ENCODE measurements around the gene CDK1. TPM values are rescaled to one million over a fixed set of nuclear protein-coding genes. Genes with fewer than 3 reads are reported as not detected.

The CDK1 gene
- total RNA-seq, 1 experiment from 2014 or later = 98.9 TPM

- ChIA-PET POLR2A (no interaction called here), CTCF (no interaction called here)
- no peak for DNase-seq (ENCODE audit: low spot score)
- TF ChIP-seq ETV6 (CRISPR knock-in tag; IDR thresholded peaks at IDR 0.05) (no peak), ZNF425 (CRISPR knock-in tag; conservative IDR thresholded peaks at IDR 0.05) (no peak)
- no peaks in the 10 kb centered on the region for H3K9me3 Mint-ChIP-seq
- no peaks in the 10 kb centered on the region for H3K27me3 Mint-ChIP-seq (ENCODE audit: low read depth)
- H3K4me1 Mint-ChIP-seq = peaks cover 36% of the 10 kb centered on the region
- peak overlapping the region; percentile 77; the same call in 1 of the 2 replicates for H3K27ac Mint-ChIP-seq
- ATAC-seq = no peak
- H3K4me3 Mint-ChIP-seq = peak overlapping the region; percentile 53
- peaks cover 59% of the 10 kb centered on the region for H3K36me3 Mint-ChIP-seq
These were observed 3.4 kb downstream of the CDK1 start for GRCh38 chr10:60781661-60782060.

DNA sequence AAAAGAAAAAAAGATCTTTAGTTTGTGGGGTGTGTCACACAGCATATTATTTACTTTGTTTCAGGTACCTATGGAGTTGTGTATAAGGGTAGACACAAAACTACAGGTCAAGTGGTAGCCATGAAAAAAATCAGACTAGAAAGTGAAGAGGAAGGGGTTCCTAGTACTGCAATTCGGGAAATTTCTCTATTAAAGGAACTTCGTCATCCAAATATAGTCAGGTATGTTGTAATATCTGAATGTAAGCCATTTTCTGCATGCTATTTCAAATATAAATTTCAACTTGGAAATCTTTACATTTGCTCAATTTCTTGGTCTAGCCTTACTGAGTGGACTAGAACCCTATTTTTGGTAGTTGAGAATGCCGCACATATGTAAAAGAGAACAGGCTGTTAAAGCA is 6.4 kb downstream of the CDK1 start:
- peaks cover 30% of the 10 kb centered on the region for H3K4me1 Mint-ChIP-seq
- H3K4me3 Mint-ChIP-seq = peak overlapping the region; percentile 7; the same call in 1 of the 2 replicates
- ATAC-seq = no peak

GRCh38 chr10:60788544-60788943 is 10.3 kb downstream of the CDK1 start:
- H3K4me1 Mint-ChIP-seq = peaks cover 7% of the 10 kb centered on the region; the same call in 1 of the 2 replicates
- no peak overlapping the region for H3K27ac Mint-ChIP-seq
- DNase-seq (ENCODE audit: low spot score) (no peak), ATAC-seq (no peak)
- TF ChIP-seq NFATC4 (CRISPR knock-in tag; IDR thresholded peaks at IDR 0.05) = no peak
- no peak overlapping the region for H3K4me3 Mint-ChIP-seq
- no peaks in the 10 kb centered on the region for H3K27me3 Mint-ChIP-seq (ENCODE audit: low read depth)
- POLR2A ChIA-PET = interaction anchor here (1.4 kb wide), 1 partner anchor 11 kb away, joined by 5 read pairs; the partner anchor contains the start of gene CDK1
- no peaks in the 10 kb centered on the region for H3K9me3 Mint-ChIP-seq
- peaks cover 89% of the 10 kb centered on the region for H3K36me3 Mint-ChIP-seq
- CTCF ChIA-PET = no interaction called here

More for the DNA sequence above, 6.4 kb downstream of the CDK1 start:
- no peak for DNase-seq (ENCODE audit: low spot score)
- no peaks in the 10 kb centered on the region for H3K9me3 Mint-ChIP-seq
- peak overlapping the region; percentile 65 for H3K27ac Mint-ChIP-seq
- H3K36me3 Mint-ChIP-seq = peaks cover 80% of the 10 kb centered on the region
- H3K27me3 Mint-ChIP-seq (ENCODE audit: low read depth) = no peaks in the 10 kb centered on the region
- TF ChIP-seq, protein P1, sequence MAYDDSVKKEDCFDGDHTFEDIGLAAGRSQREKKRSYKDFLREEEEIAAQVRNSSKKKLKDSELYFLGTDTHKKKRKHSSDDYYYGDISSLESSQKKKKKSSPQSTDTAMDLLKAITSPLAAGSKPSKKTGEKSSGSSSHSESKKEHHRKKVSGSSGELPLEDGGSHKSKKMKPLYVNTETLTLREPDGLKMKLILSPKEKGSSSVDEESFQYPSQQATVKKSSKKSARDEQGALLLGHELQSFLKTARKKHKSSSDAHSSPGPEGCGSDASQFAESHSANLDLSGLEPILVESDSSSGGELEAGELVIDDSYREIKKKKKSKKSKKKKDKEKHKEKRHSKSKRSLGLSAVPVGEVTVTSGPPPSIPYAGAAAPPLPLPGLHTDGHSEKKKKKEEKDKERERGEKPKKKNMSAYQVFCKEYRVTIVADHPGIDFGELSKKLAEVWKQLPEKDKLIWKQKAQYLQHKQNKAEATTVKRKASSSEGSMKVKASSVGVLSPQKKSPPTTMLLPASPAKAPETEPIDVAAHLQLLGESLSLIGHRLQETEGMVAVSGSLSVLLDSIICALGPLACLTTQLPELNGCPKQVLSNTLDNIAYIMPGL (CRISPR knock-in tag; IDR thresholded peaks at IDR 0.05) = no peak
- no peak for TF ChIP-seq SMAD3 (CRISPR knock-in tag; IDR thresholded peaks at IDR 0.05; ENCODE audit: borderline replicate concordance)
- no peak for TF ChIP-seq CBFB (CRISPR knock-in tag; IDR thresholded peaks at IDR 0.05; ENCODE audit: low read depth)
- TF ChIP-seq FOXP1 (CRISPR knock-in tag; IDR thresholded peaks at IDR 0.05; ENCODE audit: borderline replicate concordance) = no peak
- no peak for TF ChIP-seq CREB1 (CRISPR knock-in tag; IDR thresholded peaks at IDR 0.05)
- no peak for TF ChIP-seq KAT7 (CRISPR knock-in tag; IDR thresholded peaks at IDR 0.05; ENCODE audit: borderline replicate concordance)
- no peak for TF ChIP-seq JUN (CRISPR knock-in tag; IDR thresholded peaks at IDR 0.05)
- TF ChIP-seq TEAD4 (CRISPR knock-in tag; IDR thresholded peaks at IDR 0.05) = no peak
- TF ChIP-seq, protein P2, sequence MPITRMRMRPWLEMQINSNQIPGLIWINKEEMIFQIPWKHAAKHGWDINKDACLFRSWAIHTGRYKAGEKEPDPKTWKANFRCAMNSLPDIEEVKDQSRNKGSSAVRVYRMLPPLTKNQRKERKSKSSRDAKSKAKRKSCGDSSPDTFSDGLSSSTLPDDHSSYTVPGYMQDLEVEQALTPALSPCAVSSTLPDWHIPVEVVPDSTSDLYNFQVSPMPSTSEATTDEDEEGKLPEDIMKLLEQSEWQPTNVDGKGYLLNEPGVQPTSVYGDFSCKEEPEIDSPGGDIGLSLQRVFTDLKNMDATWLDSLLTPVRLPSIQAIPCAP (CRISPR knock-in tag; IDR thresholded peaks at IDR 0.05) = no peak
- no peak for TF ChIP-seq GTF2I (CRISPR knock-in tag; conservative IDR thresholded peaks at IDR 0.05)
- no peak for TF ChIP-seq ZNF219 (CRISPR knock-in tag; IDR thresholded peaks at IDR 0.05; ENCODE audit: borderline replicate concordance)
- no peak for TF ChIP-seq ZBTB21 (CRISPR knock-in tag; IDR thresholded peaks at IDR 0.05; ENCODE audit: borderline replicate concordance)
- no peak for TF ChIP-seq SMAD4 (CRISPR knock-in tag; IDR thresholded peaks at IDR 0.05)
- no peak for TF ChIP-seq IRF2 (CRISPR knock-in tag; IDR thresholded peaks at IDR 0.05; ENCODE audit: borderline replicate concordance, low read depth)
- ChIA-PET POLR2A (interaction anchor here (0.6 kb wide), 1 partner anchor 15 kb away, joined by 4 read pairs; no protein-coding TSS in a partner anchor), CTCF (no interaction called here)

All from WTC11 (cell line).